ENCODE data around the gene DISC1.

DNA sequence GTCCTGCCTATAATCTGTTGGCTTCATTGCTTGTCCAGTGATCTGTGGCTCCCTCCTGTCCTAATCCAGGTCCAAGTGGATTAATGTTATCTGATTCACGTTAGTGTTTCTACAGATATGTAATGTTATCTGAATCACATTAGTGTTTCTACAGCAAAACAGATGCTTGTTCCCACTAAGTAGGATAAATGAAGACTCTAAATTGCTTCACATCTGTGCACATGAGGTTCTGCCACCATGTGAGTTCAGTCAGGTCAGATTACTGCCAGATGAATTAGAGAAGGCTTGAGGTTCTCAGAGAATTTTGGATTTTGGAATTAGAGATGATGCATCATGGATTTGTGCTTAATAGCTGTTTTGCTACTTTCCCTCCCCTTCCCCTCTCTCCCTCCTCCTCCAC is 13.2 kb downstream of the DISC1 start:
- TF ChIP-seq, protein P1, sequence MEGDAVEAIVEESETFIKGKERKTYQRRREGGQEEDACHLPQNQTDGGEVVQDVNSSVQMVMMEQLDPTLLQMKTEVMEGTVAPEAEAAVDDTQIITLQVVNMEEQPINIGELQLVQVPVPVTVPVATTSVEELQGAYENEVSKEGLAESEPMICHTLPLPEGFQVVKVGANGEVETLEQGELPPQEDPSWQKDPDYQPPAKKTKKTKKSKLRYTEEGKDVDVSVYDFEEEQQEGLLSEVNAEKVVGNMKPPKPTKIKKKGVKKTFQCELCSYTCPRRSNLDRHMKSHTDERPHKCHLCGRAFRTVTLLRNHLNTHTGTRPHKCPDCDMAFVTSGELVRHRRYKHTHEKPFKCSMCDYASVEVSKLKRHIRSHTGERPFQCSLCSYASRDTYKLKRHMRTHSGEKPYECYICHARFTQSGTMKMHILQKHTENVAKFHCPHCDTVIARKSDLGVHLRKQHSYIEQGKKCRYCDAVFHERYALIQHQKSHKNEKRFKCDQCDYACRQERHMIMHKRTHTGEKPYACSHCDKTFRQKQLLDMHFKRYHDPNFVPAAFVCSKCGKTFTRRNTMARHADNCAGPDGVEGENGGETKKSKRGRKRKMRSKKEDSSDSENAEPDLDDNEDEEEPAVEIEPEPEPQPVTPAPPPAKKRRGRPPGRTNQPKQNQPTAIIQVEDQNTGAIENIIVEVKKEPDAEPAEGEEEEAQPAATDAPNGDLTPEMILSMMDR (IDR thresholded peaks at IDR 0.05), result no peak
- TF ChIP-seq EZH2 (IDR thresholded peaks at IDR 0.05; ENCODE audit: borderline replicate concordance, insufficient read depth, low read depth, low read length, poor library complexity, severe bottlenecking), result no peak
